Tibial nerve (tissue), 4 donors: Measurements from ENCODE around the gene FTSJ3. TPM values are rescaled to one million over a fixed set of nuclear protein-coding genes. Genes with fewer than 3 reads are reported as not detected.
A peak's percentile ranks its signal among the peaks of the same experiment; 100 is the strongest.

ENCODE experiments used
- DNase-seq, 2 donors: peaks; one replicate each; pipeline ENCODE4 v3.0.0-alpha.2; 2019; ENCODE audit warnings: low spot score in 2 of 2
- H3K27ac ChIP-seq, 4 donors: fragments of 200-600 bp; sonication (generic) in 3 of 4; one replicate each; pipeline ENCODE4 v1.5.1; 2017 to 2019; ENCODE audit warnings: mild to moderate bottlenecking in 1 of 4
- H3K27me3 ChIP-seq, 2 donors: fragments of 200-600 bp; sonication (generic) in 1 of 2; one replicate each; pipeline versions ENCODE4 v1.5.1 to v1.6.0; 2017 to 2019
- H3K36me3 ChIP-seq, 3 donors: fragments of 200-600 bp; sonication (generic); one replicate each; pipeline ENCODE4 v1.5.1; 2018 to 2019
- H3K4me1 ChIP-seq, 4 donors: fragments of 200-600 bp; sonication (generic) in 3 of 4; one replicate each; pipeline ENCODE4 v1.5.1; 2017 to 2019
- H3K4me3 ChIP-seq, 4 donors: fragments of 200-600 bp; sonication (generic) in 3 of 4; one replicate each; pipeline ENCODE4 v1.5.1; 2017 to 2019; ENCODE audit warnings: mild to moderate bottlenecking in 1 of 4, moderate library complexity in 1 of 4
- H3K9me3 ChIP-seq, 4 donors: fragments of 200-600 bp; sonication (generic) in 3 of 4; one replicate each; pipeline ENCODE4 v1.5.1; 2017 to 2019
- CTCF ChIP-seq, 5 experiments: fragments of 200-600 bp in 3 of 5; fragments of 450-650 bp in 2 of 5; sonication (generic) in 3 of 5; IDR thresholded peaks; one replicate each; pipeline ENCODE4 v1.5.1; 2016 to 2019; ENCODE audit warnings: antibody characterized with exemption in 5 of 5, mild to moderate bottlenecking in 3 of 5, moderate library complexity in 2 of 5
- EP300 ChIP-seq, 2 donors: sonication (generic); formaldehyde crosslinking; IDR thresholded peaks; one replicate each; pipeline ENCODE4 v1.6.1; 2017; ENCODE audit warnings: antibody characterized with exemption in 2 of 2, mild to moderate bottlenecking in 1 of 2
- POLR2A ChIP-seq, 2 donors: fragments of 450-650 bp; IDR thresholded peaks; one replicate each; pipeline ENCODE4 v1.6.1; 2017; ENCODE audit warnings: antibody characterized with exemption in 2 of 2, mild to moderate bottlenecking in 2 of 2, moderate library complexity in 2 of 2
- WGBS, 2 donors: methylation state at CpG; one replicate each; pipeline ENCODE4 v1.1.5; 2018; 5-methylcytosine and 5-hydroxymethylcytosine counted together
- total RNA-seq, 4 donors: library from RNA; depleted of rRNA; stranded (reverse); fragments of >200 nt; gene quantifications; one replicate each; pipeline ENCODE4 v1.1.0, GENCODE V29; 2016

FTSJ3 gene
- total RNA-seq, 4 donors from 2014 or later, result 32.8 to 69.3 (median 43.2) TPM

DNA sequence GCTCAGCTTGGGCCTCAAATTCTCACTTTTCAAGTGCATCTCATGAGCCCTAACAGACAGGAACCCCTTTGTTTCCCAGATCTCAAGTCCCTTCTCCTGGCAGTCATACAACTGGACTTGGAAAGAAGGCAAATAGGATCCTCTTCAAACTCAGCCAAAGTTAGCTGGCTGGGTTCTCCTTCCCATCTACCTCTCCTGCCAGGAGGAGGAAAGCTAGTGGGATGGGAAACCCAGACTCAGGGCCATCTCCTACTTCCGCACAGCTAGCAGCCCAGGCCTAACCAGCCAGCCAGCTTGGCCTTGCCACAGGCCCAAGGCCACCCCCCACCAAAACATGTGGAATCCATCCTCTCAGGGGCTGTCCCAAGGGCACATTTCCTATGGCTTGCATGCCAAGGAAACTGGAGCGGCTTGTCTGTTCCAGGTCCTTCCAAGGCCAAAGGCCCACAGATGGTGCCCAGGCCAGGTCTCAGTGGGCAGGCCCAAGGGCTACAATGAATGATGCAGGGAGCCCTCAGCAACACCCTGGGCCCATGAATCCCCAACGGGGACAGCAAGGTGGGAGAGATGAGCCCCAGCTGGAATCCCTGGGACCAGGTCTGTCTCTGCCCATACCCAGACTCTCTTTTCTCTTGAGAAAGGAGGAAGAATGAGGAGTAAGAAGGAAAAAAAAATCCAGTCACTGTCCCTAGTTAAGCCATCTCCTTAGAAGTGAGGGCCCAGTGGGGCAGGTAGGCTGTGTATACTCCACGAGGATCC is 13.3 kb upstream of the FTSJ3 start:
- WGBS, 2 donors, result 43 to 61% methylated on average over 4 of the region's 4 CpGs

GRCh38 chr17:63838631-63839171 is 11.2 kb upstream of the FTSJ3 start:
- Histone ChIP-seq H3K9me3 (no peaks in the 10 kb centered on the region), H3K4me1 (peaks cover 8 to 68% (median 44%) of the 10 kb centered on the region in 4 donors), H3K27me3 (no peaks in the 10 kb centered on the region), H3K27ac (peak overlapping the region; percentile 89 to 98 (median 94)), H3K36me3 (peaks cover 0 to 37% (median 15%) of the 10 kb centered on the region in 3 donors), H3K4me3 (peak overlapping the region; percentile 16 to 78 (median 22))
- peak in 1 of 5 experiments; percentile 29 for TF ChIP-seq CTCF (IDR thresholded peaks at IDR 0.05)
- peak in 1 of 2 donors; percentile 66 for TF ChIP-seq POLR2A (IDR thresholded peaks at IDR 0.05)
- TF ChIP-seq EP300 (IDR thresholded peaks at IDR 0.05), result peak; percentile 83 to 95
- peak; percentile 97 to 98 for DNase-seq
- WGBS, 2 donors, result 12 to 17% methylated on average over 5 to 7 of the region's 7 CpGs

More for the DNA sequence above, 13.3 kb upstream of the FTSJ3 start:
- Histone ChIP-seq H3K36me3 (peaks cover 0 to 16% (median 4%) of the 10 kb centered on the region in 3 donors), H3K27me3 (no peaks in the 10 kb centered on the region), H3K4me1 (peaks cover 8 to 63% (median 46%) of the 10 kb centered on the region in 4 donors), H3K4me3 (peak overlapping the region; percentile 78 to 95 (median 88)), H3K27ac (peak overlapping the region; percentile 89 to 98 (median 94)), H3K9me3 (no peaks in the 10 kb centered on the region)
- TF ChIP-seq CTCF (IDR thresholded peaks at IDR 0.05), result no peak
- TF ChIP-seq EP300 (IDR thresholded peaks at IDR 0.05), result peak in 1 of 2 donors; percentile 32
- peak in 1 of 2 donors; percentile 15 for TF ChIP-seq POLR2A (IDR thresholded peaks at IDR 0.05)
- DNase-seq, result peak in 1 of 2 donors; percentile 63

- H3K4me3 ChIP-seq, result peak overlapping the region in 3 of 4 donors; percentile 3 to 78 (median 28)
- DNase-seq, result no peak
Measured at GRCh38 chr17:63837962-63838600, 10.6 kb upstream of the FTSJ3 start.

GRCh38 chr17:63837480-63837879 is 10.0 kb upstream of the FTSJ3 start:
- no peak for DNase-seq
- Histone ChIP-seq H3K4me3 (no peak overlapping the region), H3K36me3 (peaks cover 0 to 49% (median 23%) of the 10 kb centered on the region in 3 donors), H3K27me3 (no peaks in the 10 kb centered on the region), H3K27ac (peak overlapping the region; percentile 89 to 98 (median 94)), H3K9me3 (no peaks in the 10 kb centered on the region), H3K4me1 (peaks cover 8 to 63% (median 43%) of the 10 kb centered on the region in 4 donors)
- TF ChIP-seq EP300 (IDR thresholded peaks at IDR 0.05), result no peak
- no peak for TF ChIP-seq POLR2A (IDR thresholded peaks at IDR 0.05)
- no peak for TF ChIP-seq CTCF (IDR thresholded peaks at IDR 0.05)
- WGBS, 2 donors, result 75 to 80% methylated on average over 2 to 10 of the region's 12 CpGs

More at GRCh38 chr17:63837962-63838600, 10.6 kb upstream of the FTSJ3 start:
- no peaks in the 10 kb centered on the region for H3K9me3 ChIP-seq
- peak overlapping the region; percentile 89 to 98 (median 94) for H3K27ac ChIP-seq
- H3K27me3 ChIP-seq, result no peaks in the 10 kb centered on the region
- peaks cover 8 to 63% (median 43%) of the 10 kb centered on the region in 4 donors for H3K4me1 ChIP-seq
- TF ChIP-seq EP300 (IDR thresholded peaks at IDR 0.05) (no peak), POLR2A (IDR thresholded peaks at IDR 0.05) (no peak), CTCF (IDR thresholded peaks at IDR 0.05) (no peak)
- 57 to 82% methylated on average over 4 to 5 of the region's 5 CpGs for WGBS, 2 donors
- peaks cover 0 to 43% (median 21%) of the 10 kb centered on the region in 3 donors for H3K36me3 ChIP-seq
